IMR-90 (cell line): ENCODE measurements around the gene CDC42BPA. TPM values are rescaled to one million over a fixed set of nuclear protein-coding genes. Genes with fewer than 3 reads are reported as not detected.

ENCODE experiments used
- ATAC-seq: fragments of 200-7000 bp; cut with Tn5 transposase; 2 replicates; pipeline ENCODE4 v1.9.1; 2020; ENCODE audit warnings: low read depth, mild to moderate bottlenecking, moderate library complexity
- BruUV-seq: library from RNA; stranded (reverse); fragments of 400-500 nt; replicated peaks from 2 replicates; lab custom pipeline; 2021; lab: Mats Ljungman, UMichigan
- CTCF ChIA-PET: fragments of 300-600 bp; formaldehyde crosslinking; extraction: SDS; loops from one replicate; lab custom pipeline; 2021; ENCODE audit warnings: antibody characterized with exemption; lab: Yijun Ruan, JAX
- POLR2A ChIA-PET: fragments of 300-600 bp; sonication (Branson Sonifier 250); formaldehyde crosslinking; loops from one replicate; lab custom pipeline; 2022; ENCODE audit warnings: antibody characterized with exemption; ENCODE audit not compliant: unreplicated experiment; lab: Charles Lee
- DNase-seq: peaks from one replicate; pipeline ENCODE4 v3.0.0; 2013
- H2AFZ ChIP-seq: replicated peaks from 2 replicates; pipeline ENCODE3; 2013; ENCODE audit warnings: low read length, mild to moderate bottlenecking; ENCODE audit not compliant: poor library complexity
- H2AK5ac ChIP-seq: 2 replicates; pipeline ENCODE4 v1.6.1; 2013; ENCODE audit warnings: low read depth, low read length, inconsistent platforms
- H2AK9ac ChIP-seq: replicated peaks from 2 replicates; pipeline ENCODE3; 2013; ENCODE audit warnings: mild to moderate bottlenecking, low read depth, low read length, moderate library complexity; ENCODE audit not compliant: poor library complexity
- H2BK120ac ChIP-seq: 2 replicates; pipeline ENCODE4 v1.6.1; 2013; ENCODE audit warnings: low read depth, low read length, inconsistent platforms
- H2BK15ac ChIP-seq: 3 replicates; pipeline ENCODE4 v1.6.1; 2013; ENCODE audit warnings: low read depth, low read length, inconsistent platforms
- H2BK20ac ChIP-seq: 2 replicates; pipeline ENCODE4 v1.6.1; 2013; ENCODE audit warnings: low read depth, mild to moderate bottlenecking, inconsistent platforms, low read length, moderate library complexity
- H2BK5ac ChIP-seq: 2 replicates; pipeline ENCODE4 v1.6.1; 2013; ENCODE audit warnings: mild to moderate bottlenecking, low read depth, low read length, inconsistent platforms; ENCODE audit not compliant: poor library complexity, severe bottlenecking
- H3K14ac ChIP-seq: replicated peaks from 2 replicates; pipeline ENCODE4 v1.6.1; 2013; ENCODE audit warnings: low read depth, low read length, inconsistent platforms
- H3K18ac ChIP-seq: 2 replicates; pipeline ENCODE4 v1.6.1; 2013; ENCODE audit warnings: low read depth, low read length, control low read depth
- H3K23ac ChIP-seq: 2 replicates; pipeline ENCODE4 v1.6.1; 2013; ENCODE audit warnings: low read depth, low read length, inconsistent platforms
- H3K27ac ChIP-seq: 2 replicates; pipeline ENCODE4 v1.5.1; 2013; ENCODE audit warnings: mild to moderate bottlenecking, control low read depth, low read length; ENCODE audit not compliant: insufficient read depth
- H3K27me3 ChIP-seq: 2 replicates; pipeline ENCODE4 v1.6.1; 2013; ENCODE audit warnings: low read length; ENCODE audit not compliant: control insufficient read depth, insufficient read depth
- H3K36me3 ChIP-seq: 2 replicates; pipeline ENCODE4 v1.6.1; 2013; ENCODE audit warnings: low read length, mixed read lengths; ENCODE audit not compliant: control insufficient read depth, insufficient read depth
- H3K4ac ChIP-seq: 2 replicates; pipeline ENCODE4 v1.6.1; 2013; ENCODE audit warnings: low read depth, low read length, inconsistent platforms
- H3K4me1 ChIP-seq: 2 replicates; pipeline ENCODE4 v1.6.1; 2013; ENCODE audit warnings: low read length, mixed read lengths; ENCODE audit not compliant: control insufficient read depth, insufficient read depth
- H3K4me2 ChIP-seq: 2 replicates; pipeline ENCODE4 v1.6.1; 2013; ENCODE audit warnings: low read depth, mild to moderate bottlenecking, control low read depth, low read length, moderate library complexity
- H3K4me3 ChIP-seq: 2 replicates; pipeline ENCODE4 v1.5.1; 2013; ENCODE audit warnings: low read depth, mild to moderate bottlenecking, control low read depth, low read length, moderate library complexity; ENCODE audit not compliant: insufficient read depth
- H3K56ac ChIP-seq: 2 replicates; pipeline ENCODE4 v1.6.1; 2013; ENCODE audit warnings: low read length, inconsistent platforms; ENCODE audit not compliant: insufficient read depth; ENCODE audit errors: extremely low read depth
- H3K79me1 ChIP-seq, 2 experiments: 2 replicates each; pipeline ENCODE4 v1.6.1; 2013; ENCODE audit warnings: low read length in 2 of 2, inconsistent platforms in 1 of 2, low read depth in 1 of 2
- H3K9ac ChIP-seq: 2 replicates; pipeline ENCODE4 v1.6.1; 2013; ENCODE audit warnings: low read depth, low read length, control low read depth
- H3K9me1 ChIP-seq: 2 replicates; pipeline ENCODE4 v1.6.1; 2013; ENCODE audit warnings: low read length, inconsistent platforms; ENCODE audit not compliant: insufficient read depth
- H3K9me3 ChIP-seq: 2 replicates; pipeline ENCODE4 v1.6.1; 2013; ENCODE audit warnings: low read length; ENCODE audit not compliant: control insufficient read depth, insufficient read depth
- H4K20me1 ChIP-seq: 2 replicates; pipeline ENCODE4 v1.6.1; 2013; ENCODE audit warnings: low read length, inconsistent platforms; ENCODE audit not compliant: insufficient read depth
- H4K5ac ChIP-seq: 2 replicates; pipeline ENCODE4 v1.6.1; 2013; ENCODE audit warnings: mild to moderate bottlenecking, low read depth, low read length, control low read depth
- H4K8ac ChIP-seq, 2 experiments: 2 replicates each; pipeline ENCODE4 v1.6.1; 2013; ENCODE audit warnings: low read depth in 2 of 2, low read length in 2 of 2, control low read depth in 1 of 2, inconsistent platforms in 1 of 2
- H4K91ac ChIP-seq: 2 replicates; pipeline ENCODE4 v1.6.1; 2013; ENCODE audit warnings: low read depth, low read length, inconsistent platforms; ENCODE audit not compliant: insufficient read depth
- BHLHE40 ChIP-seq: fragments of 150-350 bp; IDR thresholded peaks from 2 replicates; pipeline ENCODE4 v1.6.1; 2016; ENCODE audit warnings: mild to moderate bottlenecking, low read depth, low read length
- CEBPB ChIP-seq: IDR thresholded peaks from 2 replicates; pipeline ENCODE4 v1.6.1; 2012; ENCODE audit warnings: low read depth, low read length, improper control_type of control experiment
- FOS ChIP-seq: fragments of 150-350 bp; IDR thresholded peaks from 2 replicates; pipeline ENCODE4 v1.6.1; 2016; ENCODE audit warnings: low read depth, low read length
- MXI1 ChIP-seq: IDR thresholded peaks from 2 replicates; pipeline ENCODE4 v1.6.1; 2012; ENCODE audit warnings: low read depth, mild to moderate bottlenecking, low read length, moderate library complexity, borderline replicate concordance
- RCOR1 ChIP-seq: IDR thresholded peaks from 2 replicates; pipeline ENCODE4 v1.6.1; 2012; ENCODE audit warnings: mild to moderate bottlenecking, low read length, improper control_type of control experiment; ENCODE audit not compliant: insufficient replicate concordance
- WGBS, 2 experiments: methylation state at CpG; one replicate each; pipeline versions ENCODE4 v1.1.5 to v1.1.7; 2013; ENCODE audit warnings: missing lambda C conversion rate in 2 of 2; ENCODE audit not compliant: insufficient read length in 1 of 2; ENCODE audit errors: extremely low coverage in 2 of 2; 5-methylcytosine and 5-hydroxymethylcytosine counted together
- dilution Hi-C: fragments of 300-500 bp; cut with HindIII; formaldehyde crosslinking; loops from one replicate; pipeline ENCODE4 v1.14.3; 2018; ENCODE audit warnings: low sequenced_read_pairs; ENCODE audit not compliant: unreplicated experiment
- in situ Hi-C: fragments of 300-500 bp; cut with MboI; formaldehyde crosslinking; loops from 3 replicates; pipeline ENCODE4 v1.14.3; 2019; ENCODE audit warnings: low sequenced_read_pairs, inconsistent platforms, mixed read lengths
- intact Hi-C: fragments of 100-400 bp; cut with micrococcal nuclease; formaldehyde crosslinking; loops from 2 replicates; pipeline ENCODE4 v1.10.0; 2022
- polyA plus RNA-seq, 3 experiments: library from polyadenylated mRNA; depleted of rRNA; stranded (reverse); fragments of >200 nt; gene quantifications; 2 replicates each; pipeline ENCODE4 v1.2.3, GENCODE V29; 2012; ENCODE audit warnings: low replicate concordance in 1 of 3
- total RNA-seq: library from RNA; depleted of rRNA; stranded (reverse); fragments of >200 nt; gene quantifications from 2 replicates; pipeline ENCODE4 v1.2.3, GENCODE V29; 2012

The CDC42BPA gene
- total and polyA plus RNA-seq, 2 of the 4 experiments (the other 2 are of a cell fraction) = 9.4 to 27.8 TPM

DNA sequence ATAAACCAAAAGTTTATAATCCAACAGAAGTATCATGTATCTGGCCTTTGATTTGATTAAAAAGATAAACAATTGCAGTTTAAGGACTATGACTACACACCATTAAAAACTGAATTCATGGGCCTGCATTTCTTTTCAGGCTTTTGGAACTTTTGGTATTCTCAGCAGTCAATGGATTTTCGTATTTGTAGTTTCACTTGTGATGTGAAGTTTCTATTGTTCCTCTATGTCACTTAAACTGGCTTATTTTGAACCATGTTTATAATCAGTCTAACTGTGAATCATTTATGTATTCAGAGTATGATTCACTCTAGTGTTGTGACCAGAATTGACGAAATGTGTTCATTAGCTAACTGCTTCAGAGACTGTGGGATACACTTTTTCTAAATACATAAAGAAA is 245.3 kb downstream of the CDC42BPA start:
- H3K56ac ChIP-seq = no peak overlapping the region
- TF ChIP-seq RCOR1 (no peak), MXI1 (no peak), FOS (peak; percentile 79), CEBPB (peak; percentile 13; the same call in 1 of the 2 replicates), BHLHE40 (peak; percentile 39; the same call in 1 of the 2 replicates)
- no peak overlapping the region for H2AK9ac ChIP-seq
- no peak overlapping the region for H3K18ac ChIP-seq
- H3K9me3 ChIP-seq = no peaks in the 10 kb centered on the region
- no peak overlapping the region for H3K9ac ChIP-seq
- H3K14ac ChIP-seq = no peak overlapping the region
- H3K36me3 ChIP-seq = peaks cover 1% of the 10 kb centered on the region; the same call in 1 of the 2 replicates
- H2BK15ac ChIP-seq = no peak overlapping the region
- in situ Hi-C loops = no loop called here
- WGBS, 2 experiments = no CpG with 5 or more reads among the region's 2 CpGs
- POLR2A ChIA-PET = no interaction called here
- no peak overlapping the region for H2BK120ac ChIP-seq
- no peak overlapping the region for H4K91ac ChIP-seq
- H3K4ac ChIP-seq = no peak overlapping the region
- DNase-seq = peak; percentile 72
- H3K79me1 ChIP-seq = no peaks in the 10 kb centered on the region
- dilution Hi-C loops = no loop called here
- ATAC-seq = peak; percentile 63
- H3K23ac ChIP-seq = no peak overlapping the region
- H3K4me2 ChIP-seq = peak overlapping the region; percentile 12; the same call in 1 of the 2 replicates
- CTCF ChIA-PET = interaction anchor here (0.6 to 1.0 kb wide), 2 partner anchors 8 to 42 kb away, joined by 3 to 4 read pairs; no protein-coding TSS in a partner anchor
- no peaks in the 10 kb centered on the region for H3K27me3 ChIP-seq
- H3K4me3 ChIP-seq = no peak overlapping the region
- H4K20me1 ChIP-seq = no peaks in the 10 kb centered on the region
- H2BK20ac ChIP-seq = no peak overlapping the region
- no peak overlapping the region for H3K27ac ChIP-seq
- H3K9me1 ChIP-seq = no peaks in the 10 kb centered on the region
- no peak overlapping the region for H4K8ac ChIP-seq
- no peak overlapping the region for H2AFZ ChIP-seq
- no peak overlapping the region for H2AK5ac ChIP-seq
- intact Hi-C loops = loop anchor here (5.0 kb wide), 1 partner anchor 39 kb away; no protein-coding TSS in a partner anchor
- BruUV-seq = no TSS peak
- H4K5ac ChIP-seq = no peak overlapping the region
- H2BK5ac ChIP-seq = peak overlapping the region; percentile 5
- 0 out of 2 replicates have a peak, but pooled peaks cover 2% of the 10 kb centered on the region for H3K4me1 ChIP-seq
